Measurements from ENCODE around the gene SMIM33.

DNA sequence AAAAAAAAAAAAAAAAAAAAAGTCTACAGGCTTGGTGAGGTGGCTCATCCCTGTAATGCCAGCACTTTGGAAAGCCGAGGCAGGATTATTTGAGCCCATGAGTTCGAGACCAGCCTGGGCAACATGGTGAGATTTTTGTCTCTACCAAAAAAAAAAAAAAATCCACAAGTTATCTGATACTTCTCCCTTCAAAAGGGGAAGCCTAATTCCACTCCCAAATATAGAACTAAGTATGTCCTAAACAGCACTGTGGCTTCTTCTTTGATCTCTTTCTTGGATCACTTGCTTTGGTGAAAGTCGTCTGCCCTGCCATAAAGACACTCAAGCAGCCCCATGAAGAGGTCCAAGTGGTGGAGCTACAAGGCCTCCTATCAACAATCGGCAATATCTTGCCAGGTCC, 30.6 kb downstream of the SMIM33 start:
- TF ChIP-seq, protein P1, sequence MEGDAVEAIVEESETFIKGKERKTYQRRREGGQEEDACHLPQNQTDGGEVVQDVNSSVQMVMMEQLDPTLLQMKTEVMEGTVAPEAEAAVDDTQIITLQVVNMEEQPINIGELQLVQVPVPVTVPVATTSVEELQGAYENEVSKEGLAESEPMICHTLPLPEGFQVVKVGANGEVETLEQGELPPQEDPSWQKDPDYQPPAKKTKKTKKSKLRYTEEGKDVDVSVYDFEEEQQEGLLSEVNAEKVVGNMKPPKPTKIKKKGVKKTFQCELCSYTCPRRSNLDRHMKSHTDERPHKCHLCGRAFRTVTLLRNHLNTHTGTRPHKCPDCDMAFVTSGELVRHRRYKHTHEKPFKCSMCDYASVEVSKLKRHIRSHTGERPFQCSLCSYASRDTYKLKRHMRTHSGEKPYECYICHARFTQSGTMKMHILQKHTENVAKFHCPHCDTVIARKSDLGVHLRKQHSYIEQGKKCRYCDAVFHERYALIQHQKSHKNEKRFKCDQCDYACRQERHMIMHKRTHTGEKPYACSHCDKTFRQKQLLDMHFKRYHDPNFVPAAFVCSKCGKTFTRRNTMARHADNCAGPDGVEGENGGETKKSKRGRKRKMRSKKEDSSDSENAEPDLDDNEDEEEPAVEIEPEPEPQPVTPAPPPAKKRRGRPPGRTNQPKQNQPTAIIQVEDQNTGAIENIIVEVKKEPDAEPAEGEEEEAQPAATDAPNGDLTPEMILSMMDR (IDR thresholded peaks at IDR 0.05), result no peak
- no peak for TF ChIP-seq EP300 (IDR thresholded peaks at IDR 0.05)
- no peak for TF ChIP-seq POLR2A (IDR thresholded peaks at IDR 0.05)
